Activated naive CD4-positive, alpha-beta T cell (primary cell): ENCODE data around the gene PRTG.
"Not testable (repeated sequence)": the region's sequence is repeated elsewhere in the genome, so short reads cannot be mapped to it uniquely, and the experiment has no call there.

Source experiments
- DNase-seq, 4 experiments: peaks; one replicate each; lab custom pipeline; 2025; lab: John Stamatoyannopoulos, UW

PRTG gene

GRCh38 chr15:55700876-55701275, 42.1 kb downstream of the PRTG start:
- no peak for DNase-seq

GRCh38 chr15:55698653-55699052, 44.3 kb downstream of the PRTG start:
- DNase-seq = no peak

- DNase-seq = no peak
Observed at GRCh38 chr15:55696221-55696620, 46.7 kb downstream of the PRTG start.

- DNase-seq = no peak
Observed at GRCh38 chr15:55695432-55695831, 47.5 kb downstream of the PRTG start.

- DNase-seq = no peak
Observed at GRCh38 chr15:55694652-55695150, 48.3 kb downstream of the PRTG start.

- DNase-seq = not testable (repeated sequence)
Observed at GRCh38 chr15:55693116-55693515, 49.8 kb downstream of the PRTG start.

GRCh38 chr15:55687792-55688191, 55.2 kb downstream of the PRTG start:
- DNase-seq = no peak

GRCh38 chr15:55685286-55685685, 57.7 kb downstream of the PRTG start:
- no peak for DNase-seq

GRCh38 chr15:55683376-55683775, 59.6 kb downstream of the PRTG start:
- DNase-seq = no peak

GRCh38 chr15:55681631-55682030, 61.3 kb downstream of the PRTG start:
- DNase-seq = no peak

- no peak for DNase-seq
Observed at GRCh38 chr15:55676507-55676906, 66.4 kb downstream of the PRTG start.

GRCh38 chr15:55673287-55673686, 69.7 kb downstream of the PRTG start:
- no peak for DNase-seq

GRCh38 chr15:55669270-55669669, 73.7 kb downstream of the PRTG start:
- DNase-seq = no peak

- no peak for DNase-seq
Observed at GRCh38 chr15:55665605-55666227, 77.2 kb downstream of the PRTG start.

- DNase-seq = no peak
Observed at GRCh38 chr15:55661428-55661827, 81.5 kb downstream of the PRTG start.

- DNase-seq = no peak
Observed at GRCh38 chr15:55660153-55660552, 82.8 kb downstream of the PRTG start.

GRCh38 chr15:55659481-55659880, 83.5 kb downstream of the PRTG start:
- no peak for DNase-seq

GRCh38 chr15:55658886-55659285, 84.1 kb downstream of the PRTG start:
- no peak for DNase-seq

- DNase-seq = no peak
Observed at GRCh38 chr15:55654561-55655031, 88.4 kb downstream of the PRTG start.

GRCh38 chr15:55652909-55653495, 90.0 kb downstream of the PRTG start:
- no peak for DNase-seq

- no peak for DNase-seq
Observed at GRCh38 chr15:55652359-55652758, 90.6 kb downstream of the PRTG start.

- DNase-seq = no peak
Observed at GRCh38 chr15:55649058-55649423, 93.9 kb downstream of the PRTG start.

- no peak for DNase-seq
Observed at GRCh38 chr15:55638764-55639163, 104.2 kb downstream of the PRTG start.

GRCh38 chr15:55637086-55637485, 105.9 kb downstream of the PRTG start:
- DNase-seq = no peak
